ENCODE results near the gene LCN10. TPM values are rescaled to one million over a fixed set of nuclear protein-coding genes. Genes with fewer than 3 reads are reported as not detected.

Gene LCN10
- total RNA-seq, 1 experiment from 2014 or later, result not detected

GRCh38 chr9:136735812-136736480, 6.8 kb downstream of the LCN10 start:
- Histone ChIP-seq H3K27me3 (ENCODE audit: low read length) (no peaks in the 10 kb centered on the region), H3K4me3 (ENCODE audit: low read length) (no peak overlapping the region), H3K9me2 (replicated peaks; ENCODE audit: low read length) (no peaks in the 10 kb centered on the region), H3K4me1 (ENCODE audit: insufficient read depth, low read length) (no peaks in the 10 kb centered on the region), H3K4me2 (ENCODE audit: low read length) (no peak overlapping the region), H2AFZ (ENCODE audit: low read length) (no peak overlapping the region), H3K27ac (ENCODE audit: low read length) (no peak overlapping the region), H3F3A (ENCODE audit: low read length, unreplicated experiment) (no peaks in the 10 kb centered on the region), H3K36me3 (ENCODE audit: low read depth, low read length) (no peaks in the 10 kb centered on the region), H3K9me3 (ENCODE audit: low read length) (no peaks in the 10 kb centered on the region), H3K79me2 (ENCODE audit: low read length) (peaks cover 1% of the 10 kb centered on the region; the same call in 1 of the 2 replicates), H3K9ac (ENCODE audit: low read length) (no peak overlapping the region), H4K20me1 (ENCODE audit: low read length) (no peaks in the 10 kb centered on the region)
- CTCF ChIA-PET, result no interaction called here
- no peak for DNase-seq
- POLR2A ChIA-PET (ENCODE audit: unreplicated experiment), result no interaction called here
- intact Hi-C loops (cut with micrococcal nuclease), result no loop called here
- no TSS peak for BruUV-seq (replicated peaks)
- ATAC-seq, result no peak
- TF ChIP-seq EZH2phosphoT487 (IDR thresholded peaks at IDR 0.05; ENCODE audit: borderline replicate concordance, low read length), result no peak
- no peak for TF ChIP-seq CTCF (conservative IDR thresholded peaks at IDR 0.05; ENCODE audit: low read depth, low read length)
- TF ChIP-seq EZH2 (IDR thresholded peaks at IDR 0.05; ENCODE audit: low read length, unreplicated experiment), result no peak

- Histone ChIP-seq H3K9me2 (replicated peaks; ENCODE audit: low read length) (no peaks in the 10 kb centered on the region), H3F3A (ENCODE audit: low read length, unreplicated experiment) (no peaks in the 10 kb centered on the region), H3K9me3 (ENCODE audit: low read length) (no peaks in the 10 kb centered on the region), H3K36me3 (ENCODE audit: low read depth, low read length) (no peaks in the 10 kb centered on the region), H3K4me1 (ENCODE audit: insufficient read depth, low read length) (peaks cover under 1% of the 10 kb centered on the region; the same call in 1 of the 2 replicates), H4K20me1 (ENCODE audit: low read length) (no peaks in the 10 kb centered on the region), H3K79me2 (ENCODE audit: low read length) (peaks cover 11% of the 10 kb centered on the region), H3K4me3 (ENCODE audit: low read length) (no peak overlapping the region), H2AFZ (ENCODE audit: low read length) (no peak overlapping the region), H3K27me3 (ENCODE audit: low read length) (no peaks in the 10 kb centered on the region), H3K4me2 (ENCODE audit: low read length) (no peak overlapping the region), H3K27ac (ENCODE audit: low read length) (no peak overlapping the region), H3K9ac (ENCODE audit: low read length) (no peak overlapping the region)
- CTCF ChIA-PET, result no interaction called here
- TF ChIP-seq CTCF (conservative IDR thresholded peaks at IDR 0.05; ENCODE audit: low read depth, low read length) (no peak), EZH2 (IDR thresholded peaks at IDR 0.05; ENCODE audit: low read length, unreplicated experiment) (no peak), EZH2phosphoT487 (IDR thresholded peaks at IDR 0.05; ENCODE audit: borderline replicate concordance, low read length) (no peak)
- BruUV-seq (replicated peaks), result no TSS peak
- intact Hi-C loops (cut with micrococcal nuclease), result no loop called here
- POLR2A ChIA-PET (ENCODE audit: unreplicated experiment), result no interaction called here
- DNase-seq (no peak), ATAC-seq (no peak)
These were observed 7.8 kb downstream of the LCN10 start for GRCh38 chr9:136734837-136735496.

GRCh38 chr9:136733611-136734010, 9.1 kb downstream of the LCN10 start:
- ATAC-seq, result no peak
- POLR2A ChIA-PET (ENCODE audit: unreplicated experiment), result no interaction called here

More at GRCh38 chr9:136733611-136734010, 9.1 kb downstream of the LCN10 start:
- Histone ChIP-seq H3K79me2 (ENCODE audit: low read length) (peaks cover 25% of the 10 kb centered on the region), H3K9me3 (ENCODE audit: low read length) (no peaks in the 10 kb centered on the region), H3K27ac (ENCODE audit: low read length) (no peak overlapping the region), H4K20me1 (ENCODE audit: low read length) (no peaks in the 10 kb centered on the region), H3K9ac (ENCODE audit: low read length) (no peak overlapping the region), H3K36me3 (ENCODE audit: low read depth, low read length) (no peaks in the 10 kb centered on the region), H3K4me3 (ENCODE audit: low read length) (no peak overlapping the region), H3K4me2 (ENCODE audit: low read length) (no peak overlapping the region), H3K9me2 (replicated peaks; ENCODE audit: low read length) (no peaks in the 10 kb centered on the region), H3F3A (ENCODE audit: low read length, unreplicated experiment) (no peaks in the 10 kb centered on the region), H2AFZ (ENCODE audit: low read length) (no peak overlapping the region), H3K27me3 (ENCODE audit: low read length) (no peaks in the 10 kb centered on the region), H3K4me1 (ENCODE audit: insufficient read depth, low read length) (peaks cover 12% of the 10 kb centered on the region; the same call in 1 of the 2 replicates)
- CTCF ChIA-PET, result no interaction called here
- no peak for DNase-seq
- TF ChIP-seq EZH2phosphoT487 (IDR thresholded peaks at IDR 0.05; ENCODE audit: borderline replicate concordance, low read length), result no peak
- no peak for TF ChIP-seq EZH2 (IDR thresholded peaks at IDR 0.05; ENCODE audit: low read length, unreplicated experiment)
- TF ChIP-seq CTCF (conservative IDR thresholded peaks at IDR 0.05; ENCODE audit: low read depth, low read length), result no peak
- no TSS peak for BruUV-seq (replicated peaks)
- intact Hi-C loops (cut with micrococcal nuclease), result no loop called here

Measured in PC-3 (cell line).